HG02763 (cell line): ENCODE measurements around the gene COL5A1.
"Not testable (repeated sequence)": the region's sequence is repeated elsewhere in the genome, so short reads cannot be mapped to it uniquely, and the experiment has no call there.

Experiments used
- ATAC-seq: cut with Tn5 transposase; IDR thresholded peaks from one replicate; pipeline ENCODE4 v1.9.1; 2021; ENCODE audit warnings: mild to moderate bottlenecking, moderate library complexity; ENCODE audit not compliant: unreplicated experiment

The COL5A1 gene

DNA sequence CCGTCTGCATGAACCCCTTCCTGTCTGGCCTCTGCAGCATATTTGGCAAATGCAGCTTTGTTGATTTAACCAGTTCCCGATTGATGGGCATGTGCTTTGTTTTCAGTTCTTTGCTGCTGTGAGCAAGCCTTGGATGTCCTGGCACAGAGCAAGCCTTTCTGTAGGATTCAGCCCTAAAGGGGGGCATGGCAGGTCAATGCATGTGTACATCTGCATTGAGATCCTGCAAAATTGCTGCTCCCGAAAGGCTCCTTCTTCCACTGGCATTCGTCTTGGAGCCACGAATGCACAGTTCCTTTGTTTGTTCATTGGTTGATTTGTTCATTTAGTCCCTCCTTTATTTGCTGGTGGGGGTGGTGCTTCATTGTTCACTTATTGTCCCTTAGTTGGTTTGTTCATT lies 34.8 kb downstream of the COL5A1 start:
- ATAC-seq: no peak

DNA sequence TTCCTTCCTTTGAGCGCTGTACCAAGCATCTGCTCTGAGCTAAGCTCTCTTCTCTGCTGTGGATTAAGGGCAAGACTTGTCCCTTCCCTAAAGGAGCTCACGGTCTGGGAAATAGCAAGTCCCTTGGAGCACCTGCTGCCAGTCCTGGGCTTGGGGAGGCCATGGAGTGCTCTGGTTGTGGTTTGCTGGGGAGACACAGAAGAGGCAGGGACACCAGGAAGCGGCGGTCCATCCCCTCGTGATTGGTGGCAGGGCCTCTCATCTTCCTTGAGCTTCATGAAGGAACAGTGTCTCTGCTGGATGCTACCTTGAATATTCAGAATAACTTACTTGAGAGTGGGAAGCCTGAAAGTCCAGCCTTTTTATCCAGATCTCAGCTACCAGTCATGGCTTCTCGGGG lies 35.3 kb downstream of the COL5A1 start:
- no peak for ATAC-seq

DNA sequence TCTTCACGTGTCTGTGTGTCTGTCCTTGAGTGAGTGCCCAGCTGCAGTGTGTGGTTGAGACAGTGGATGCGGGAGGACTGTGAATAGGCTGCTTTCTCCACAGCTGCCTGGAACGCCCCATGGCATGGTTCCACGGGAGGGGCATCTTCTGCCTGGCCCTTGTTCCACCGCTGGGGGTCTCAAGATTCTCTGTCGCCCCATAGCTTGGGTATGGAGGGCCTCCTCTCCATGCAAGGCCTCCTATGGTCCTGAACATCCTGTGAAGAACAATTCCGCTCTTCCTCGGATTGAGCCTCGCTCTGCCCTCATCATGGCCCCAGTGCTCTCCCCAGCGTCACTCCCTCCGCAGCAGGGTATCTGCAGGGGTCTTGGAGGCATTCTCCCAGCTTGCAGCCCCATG lies 36.1 kb downstream of the COL5A1 start:
- ATAC-seq: no peak

DNA sequence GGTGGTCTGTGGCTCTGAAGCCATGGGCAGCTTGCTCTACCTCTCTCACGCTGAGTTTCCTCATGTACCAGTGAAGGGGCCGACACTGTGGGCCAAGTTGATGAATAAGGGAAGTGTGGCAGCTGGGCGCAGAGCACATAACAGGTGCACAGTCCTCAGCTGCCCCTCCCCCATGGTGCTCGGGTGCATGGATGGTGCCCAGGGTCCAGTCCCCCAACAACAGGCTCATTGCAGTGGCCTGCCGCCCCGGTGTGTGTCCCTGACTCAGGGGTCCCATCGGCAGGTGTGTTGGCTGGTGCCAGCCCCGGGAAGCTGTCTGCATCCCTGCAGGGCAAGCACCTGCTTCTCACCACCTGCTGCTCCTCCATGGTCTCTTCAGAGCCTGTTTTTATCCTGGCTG lies 36.6 kb downstream of the COL5A1 start:
- ATAC-seq: no peak

DNA sequence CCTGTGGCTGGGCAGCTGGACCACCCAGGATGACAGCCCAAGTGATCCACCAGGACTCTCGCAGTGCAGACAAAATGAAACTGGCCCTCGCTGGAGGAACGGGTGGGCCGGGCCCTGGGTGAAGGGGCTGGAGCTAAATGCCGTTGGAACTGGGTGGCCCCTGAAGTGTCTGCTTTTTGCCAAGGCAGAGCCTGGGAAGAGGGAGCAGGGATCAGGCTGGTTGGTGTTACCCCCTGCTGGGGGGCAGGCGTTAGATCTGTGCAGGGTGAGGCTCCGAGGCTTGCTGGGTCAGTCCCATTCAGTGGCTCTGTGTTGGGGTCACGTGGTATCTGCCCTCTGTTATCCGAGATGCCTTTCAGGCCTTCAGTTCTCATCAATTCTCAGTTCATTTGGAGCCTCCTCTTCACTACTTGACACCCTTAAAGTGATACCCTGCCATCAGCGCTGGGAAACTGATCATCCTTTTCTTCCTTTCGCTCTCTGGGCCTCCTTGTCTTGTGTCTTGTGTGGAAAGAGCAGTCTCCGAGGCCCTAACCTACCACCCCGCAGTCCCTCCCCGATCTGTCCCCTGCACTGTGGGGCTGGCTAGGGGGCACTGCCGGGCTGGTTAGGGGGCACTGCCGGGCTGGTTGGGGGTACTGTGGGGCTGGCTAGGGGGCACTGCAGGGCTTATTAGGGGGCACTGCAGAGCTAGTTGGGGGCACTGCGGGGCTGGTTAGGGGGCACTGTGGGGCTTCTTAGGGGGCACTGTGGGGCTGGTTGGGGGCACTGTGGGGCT lies 37.3 kb downstream of the COL5A1 start:
- no peak for ATAC-seq

DNA sequence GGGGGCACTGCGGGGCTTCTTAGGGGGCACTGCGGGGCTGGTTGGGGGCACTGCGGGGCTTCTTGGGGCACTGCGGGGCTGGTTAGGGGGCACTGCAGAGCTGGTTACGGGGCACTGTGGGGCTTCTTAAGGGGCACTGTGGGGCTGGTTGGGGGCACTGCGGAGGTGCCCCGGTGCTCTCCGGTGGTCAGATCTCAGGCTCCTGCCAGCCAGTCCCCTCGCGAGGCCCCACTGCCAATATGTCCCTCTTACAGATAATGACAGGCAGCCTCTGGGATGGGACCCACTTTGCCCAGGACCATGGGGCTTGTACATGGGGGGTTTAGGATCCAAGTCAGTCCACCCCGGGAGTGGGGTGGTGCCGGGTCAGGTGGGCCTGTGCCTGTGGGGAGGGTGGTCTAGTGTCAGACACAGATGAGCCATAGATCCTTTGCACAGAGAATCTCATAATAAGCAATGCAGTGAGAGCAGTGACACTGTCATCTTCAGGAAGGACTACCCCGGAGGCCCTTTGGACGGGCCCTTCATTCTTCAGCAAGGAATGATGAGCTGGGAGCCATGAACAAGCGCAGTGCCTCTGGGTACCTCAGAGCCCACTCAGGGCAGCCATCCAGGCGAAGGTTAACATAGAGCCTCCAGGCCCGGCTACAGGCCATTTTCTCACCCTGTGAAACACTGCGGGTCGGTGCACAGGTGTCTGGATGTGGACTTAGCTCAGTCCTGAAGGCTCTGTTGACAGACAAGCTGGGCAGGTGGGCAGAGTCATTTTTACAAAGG lies 38.2 kb downstream of the COL5A1 start:
- no peak for ATAC-seq

DNA sequence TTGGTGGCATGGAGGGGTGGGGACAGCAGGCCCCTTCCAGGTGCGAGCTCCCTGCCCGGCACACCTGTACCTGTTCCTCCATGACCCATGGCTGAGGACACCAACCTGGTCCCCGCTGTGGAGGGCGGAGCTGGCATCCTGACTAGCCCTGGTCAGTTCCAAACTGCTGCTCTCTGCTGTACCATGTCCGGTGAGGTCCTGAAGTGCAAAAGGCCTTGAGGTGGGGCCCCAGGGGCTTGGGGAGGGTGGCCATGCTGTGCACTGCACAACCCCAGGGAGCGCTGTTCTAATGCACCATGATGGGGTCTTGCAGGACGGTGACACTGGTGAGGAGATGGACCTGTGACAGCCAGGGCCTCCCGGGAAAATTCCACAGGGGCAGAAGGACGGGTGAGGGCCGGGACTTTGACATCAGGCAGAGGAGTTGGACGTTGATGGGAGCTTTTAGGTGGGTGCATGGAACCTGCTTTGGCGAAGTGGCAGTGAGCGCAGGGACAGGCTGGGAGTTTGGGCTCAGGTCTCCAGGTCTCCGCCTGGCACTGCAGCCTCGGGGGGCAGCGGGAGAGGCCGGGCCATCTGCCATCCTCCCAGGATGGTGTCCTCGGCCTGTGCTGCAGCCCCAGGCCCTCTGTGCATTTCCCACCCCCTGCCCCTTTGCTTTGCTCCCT lies 38.9 kb downstream of the COL5A1 start:
- no peak for ATAC-seq

DNA sequence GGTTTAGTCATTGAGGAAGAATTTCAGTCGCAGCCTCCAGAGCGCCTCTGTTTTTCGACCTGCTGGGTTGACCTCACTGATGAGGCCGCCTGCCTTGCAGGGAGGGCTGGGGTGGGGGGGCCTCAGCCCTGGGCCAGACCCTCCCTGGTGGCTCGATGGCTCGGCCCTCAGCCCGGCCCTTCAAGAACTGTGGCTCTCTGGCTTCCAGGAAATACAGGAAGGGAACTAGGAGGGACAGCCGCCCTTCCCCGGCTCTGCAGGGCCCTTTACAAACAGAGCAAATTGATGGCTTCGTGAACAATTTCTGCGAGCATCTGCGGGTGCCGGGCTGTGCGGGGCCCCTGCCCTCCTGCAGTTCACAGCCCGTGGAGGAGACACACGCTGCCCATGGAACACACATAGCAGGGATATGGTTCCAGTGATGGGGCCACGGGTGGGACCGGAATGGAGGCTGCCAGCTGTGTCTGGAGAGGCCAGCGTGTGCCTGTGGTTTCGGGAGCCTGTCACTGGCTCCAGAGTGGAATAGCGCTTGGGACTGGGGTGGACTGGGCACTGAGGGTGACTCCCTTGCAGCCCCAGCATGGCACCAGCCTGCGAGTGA lies 39.6 kb downstream of the COL5A1 start:
- no peak for ATAC-seq

DNA sequence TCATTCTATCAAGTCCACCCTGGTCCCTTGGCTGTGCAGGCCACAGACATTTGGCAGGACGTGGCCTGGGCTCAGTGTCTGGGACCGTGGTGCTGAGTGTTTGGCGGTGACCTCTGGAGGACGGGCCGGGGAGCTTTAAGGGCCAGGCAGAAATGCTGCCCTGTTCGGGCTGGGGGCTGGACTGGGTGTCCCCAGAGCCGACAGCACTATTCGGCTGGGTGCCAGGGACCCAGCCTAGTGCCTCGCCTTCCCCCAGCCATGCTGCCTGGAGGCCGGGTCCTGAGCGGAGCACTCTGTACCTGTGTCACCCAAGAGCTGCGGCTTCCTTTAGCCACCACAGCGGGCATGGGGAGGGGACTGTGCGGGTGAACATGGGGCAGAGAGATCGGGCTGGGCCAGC lies 40.4 kb downstream of the COL5A1 start:
- ATAC-seq: no peak

DNA sequence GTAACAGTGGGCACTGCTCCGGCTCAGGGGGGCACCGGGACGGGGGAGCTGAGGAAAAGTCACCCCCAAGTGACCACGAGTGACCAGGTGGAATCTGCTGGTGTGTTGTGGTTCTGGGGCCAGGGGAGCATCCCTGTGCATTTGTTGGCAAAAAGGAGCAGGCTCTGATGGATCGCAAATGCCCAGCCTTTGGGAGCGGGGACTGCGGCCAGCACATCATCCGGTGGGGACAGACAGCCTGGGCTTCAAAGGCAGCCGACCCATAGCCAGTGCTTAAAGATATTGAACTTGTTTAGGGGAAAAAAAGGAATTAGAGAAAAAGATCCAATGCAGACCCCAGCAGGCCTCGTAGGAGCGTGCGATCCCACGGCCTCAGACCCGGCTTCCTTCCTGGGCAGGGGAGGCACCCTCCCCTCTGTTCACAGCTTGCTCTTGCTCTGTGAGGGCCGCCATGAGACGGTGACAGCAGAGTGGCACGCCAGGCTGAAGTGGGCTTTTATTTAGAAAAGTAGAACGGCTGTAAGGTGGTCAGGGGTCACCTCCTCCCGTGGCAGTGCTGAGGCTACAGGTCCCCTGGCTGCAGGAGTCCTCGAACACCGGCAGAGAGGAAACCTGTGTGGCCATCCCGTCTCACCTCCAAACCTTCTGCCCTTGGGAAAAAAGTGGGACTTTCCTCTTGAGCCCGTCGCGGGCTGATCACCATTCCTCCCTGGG lies 41.2 kb downstream of the COL5A1 start:
- no peak for ATAC-seq

DNA sequence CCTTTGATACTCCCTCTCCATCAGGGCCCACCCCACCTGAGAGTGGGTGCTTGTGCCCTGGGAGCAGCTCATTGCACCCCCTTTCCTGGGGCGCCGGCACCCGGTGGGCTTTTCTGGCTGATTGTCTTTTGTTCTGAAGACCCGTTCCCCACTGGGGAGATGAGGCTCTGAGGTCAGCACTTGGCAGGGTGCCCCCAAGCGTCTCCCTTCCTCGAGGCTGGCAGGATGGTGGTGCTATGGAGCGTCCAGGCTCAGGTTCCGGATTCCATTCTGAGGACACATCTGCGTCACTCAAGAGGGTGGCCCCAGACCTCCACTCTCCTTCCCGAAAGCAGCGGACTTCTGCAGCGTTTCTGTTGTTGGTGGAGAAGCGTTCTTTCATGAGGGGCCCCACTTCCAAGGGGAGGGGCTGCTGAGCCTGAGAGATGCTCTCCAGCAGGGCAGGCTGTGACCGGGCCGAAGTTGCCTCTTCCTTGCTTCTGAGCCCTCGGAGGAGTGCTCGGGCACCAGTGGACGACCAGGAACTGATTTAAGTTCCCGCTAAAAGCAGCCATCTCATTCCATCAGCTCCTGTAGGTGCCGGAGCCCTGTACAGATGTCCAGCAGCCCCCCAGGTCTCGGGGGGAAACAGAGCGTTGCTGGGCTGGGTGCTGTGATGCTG lies 42.2 kb downstream of the COL5A1 start:
- no peak for ATAC-seq

DNA sequence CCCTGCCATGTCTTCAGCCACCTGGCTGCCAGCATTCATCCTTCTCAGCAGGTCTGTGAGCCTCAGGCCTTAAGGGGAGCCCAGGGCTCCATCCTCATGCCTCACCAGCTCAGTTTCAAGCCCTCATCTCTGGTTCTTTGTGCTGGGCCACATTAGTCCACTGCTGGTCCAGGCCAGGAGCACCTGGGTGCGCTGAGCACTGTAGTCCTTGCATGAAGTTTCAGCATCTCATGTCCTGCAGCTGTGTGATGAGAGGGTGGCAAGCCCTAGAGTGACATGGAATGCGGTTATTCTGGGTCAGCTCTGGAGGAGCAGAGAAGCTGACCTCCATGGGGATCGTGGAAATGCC lies 42.7 kb downstream of the COL5A1 start:
- ATAC-seq: no peak

DNA sequence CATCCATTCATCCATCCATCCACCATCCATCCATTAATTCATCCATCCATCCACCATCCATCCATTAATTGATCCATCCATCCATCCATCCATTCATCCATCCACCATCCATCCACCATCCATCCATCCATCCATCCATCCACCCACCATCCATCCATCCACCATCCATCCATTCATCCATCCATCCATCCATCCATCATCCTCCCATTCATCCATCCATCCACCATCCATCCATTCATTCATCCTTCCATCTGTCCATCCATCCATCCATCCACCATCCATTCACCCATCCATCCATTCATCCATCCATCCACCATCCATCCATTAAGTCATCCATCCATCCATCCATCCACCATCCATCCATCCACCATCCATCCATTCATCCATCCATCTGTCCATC lies 43.3 kb downstream of the COL5A1 start:
- not testable (repeated sequence) for ATAC-seq

DNA sequence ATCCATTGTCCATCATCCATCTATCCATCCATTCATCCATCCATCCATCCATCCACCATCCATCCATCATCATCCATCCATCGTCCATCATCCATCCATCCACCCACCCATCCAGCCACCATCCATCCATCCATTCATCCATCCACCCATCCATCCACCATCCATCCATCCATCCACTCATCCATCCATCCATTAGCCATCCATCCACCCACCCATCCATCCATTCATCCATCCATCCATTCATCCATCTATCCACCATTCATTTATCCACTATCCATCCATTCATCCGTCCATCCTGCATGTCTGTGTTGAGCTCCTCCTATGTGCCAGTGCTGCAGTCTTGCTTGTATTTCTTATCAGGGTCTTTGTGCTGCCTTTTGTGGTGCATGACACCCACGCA lies 44.2 kb downstream of the COL5A1 start:
- no peak for ATAC-seq

DNA sequence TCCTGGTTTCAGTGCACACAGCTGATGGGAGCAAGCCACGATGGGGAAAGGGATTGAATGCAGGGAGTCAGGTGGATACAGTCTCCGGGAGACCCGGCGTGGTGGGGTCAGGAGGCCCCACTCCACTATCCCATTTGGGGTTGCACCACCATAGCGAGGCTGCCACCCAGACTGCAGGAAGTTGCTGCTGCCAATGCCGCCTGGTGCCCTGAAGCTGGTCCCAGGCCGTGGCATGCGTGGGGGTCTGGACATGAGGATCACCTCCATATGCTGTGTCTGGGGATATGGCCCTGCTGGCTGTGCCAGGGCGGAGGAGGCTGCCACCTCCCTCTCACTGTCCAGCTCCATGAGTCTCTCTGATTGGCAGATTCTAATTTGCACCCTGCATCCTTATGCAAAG lies 45.3 kb downstream of the COL5A1 start:
- ATAC-seq: no peak

DNA sequence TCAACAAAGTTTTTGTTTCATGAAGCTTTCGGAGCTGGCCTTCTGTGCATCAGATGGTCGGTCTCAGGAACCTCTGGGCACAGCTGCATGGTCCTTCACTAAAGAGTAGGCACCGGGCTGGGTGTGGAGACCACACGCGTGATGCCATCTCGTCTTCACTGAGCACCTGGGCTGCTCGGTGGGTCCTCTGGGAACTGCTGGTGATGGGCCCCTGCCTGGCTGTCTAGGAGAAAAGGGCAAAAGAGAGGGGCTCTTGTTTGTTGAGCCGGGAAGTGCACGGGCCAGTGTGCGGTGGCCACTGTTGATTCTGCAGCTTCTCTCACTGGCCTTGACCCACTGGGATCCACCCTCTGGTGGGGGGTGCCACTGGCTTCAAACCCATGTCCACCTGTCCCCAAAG lies 46.0 kb downstream of the COL5A1 start:
- no peak for ATAC-seq

DNA sequence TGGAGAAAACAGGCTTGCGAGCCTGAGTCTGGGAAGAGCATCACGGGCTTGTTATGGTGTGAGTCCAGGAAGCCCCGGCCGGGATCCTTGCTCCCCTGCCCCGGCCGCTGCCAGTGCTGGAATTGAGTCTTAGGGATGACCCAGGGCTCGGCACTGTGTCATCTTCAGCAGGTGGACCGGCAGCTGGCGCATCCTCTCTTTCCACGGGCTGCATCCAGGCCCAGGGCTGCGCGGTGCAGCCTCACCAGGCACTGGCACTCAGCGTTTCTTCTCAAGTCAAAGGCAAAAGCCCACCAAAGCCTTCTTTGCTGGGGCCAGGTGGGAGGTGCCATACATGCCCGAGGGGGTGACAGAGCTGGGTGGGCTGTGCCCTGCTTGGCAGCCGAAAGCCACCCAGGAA lies 46.6 kb downstream of the COL5A1 start:
- ATAC-seq: no peak

DNA sequence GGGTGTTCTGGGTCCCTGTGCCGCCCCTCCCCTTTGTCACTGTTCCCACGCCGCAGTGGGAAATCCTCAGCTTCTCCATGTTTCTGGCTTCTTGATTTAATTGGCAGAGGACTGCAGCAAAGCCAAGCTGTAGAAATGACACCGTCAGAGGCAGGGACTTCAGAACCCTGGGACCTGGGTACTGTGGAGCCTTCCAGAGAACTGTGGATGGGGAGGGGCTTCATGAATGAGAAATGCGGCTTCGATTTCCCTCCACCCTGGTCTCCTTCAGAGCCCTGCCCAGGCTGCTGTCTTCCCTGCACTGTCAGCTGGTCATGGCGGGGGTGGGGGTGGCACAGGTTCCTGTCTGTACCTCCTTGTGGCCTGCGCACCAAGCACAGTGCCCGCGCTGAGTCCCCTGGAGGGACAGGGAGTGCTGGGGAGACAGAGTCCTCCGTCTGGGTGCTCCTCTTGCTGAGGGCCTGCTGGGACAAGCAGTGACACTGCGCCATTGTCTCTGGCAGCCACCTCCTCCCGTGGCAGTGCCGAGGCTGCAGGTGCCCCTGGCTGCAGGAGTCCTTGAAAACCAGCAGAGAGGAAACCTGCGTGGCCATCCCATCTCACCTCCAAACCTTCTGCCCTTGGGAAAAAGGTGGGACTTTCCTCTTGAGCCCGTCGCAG lies 47.2 kb downstream of the COL5A1 start:
- no peak for ATAC-seq

DNA sequence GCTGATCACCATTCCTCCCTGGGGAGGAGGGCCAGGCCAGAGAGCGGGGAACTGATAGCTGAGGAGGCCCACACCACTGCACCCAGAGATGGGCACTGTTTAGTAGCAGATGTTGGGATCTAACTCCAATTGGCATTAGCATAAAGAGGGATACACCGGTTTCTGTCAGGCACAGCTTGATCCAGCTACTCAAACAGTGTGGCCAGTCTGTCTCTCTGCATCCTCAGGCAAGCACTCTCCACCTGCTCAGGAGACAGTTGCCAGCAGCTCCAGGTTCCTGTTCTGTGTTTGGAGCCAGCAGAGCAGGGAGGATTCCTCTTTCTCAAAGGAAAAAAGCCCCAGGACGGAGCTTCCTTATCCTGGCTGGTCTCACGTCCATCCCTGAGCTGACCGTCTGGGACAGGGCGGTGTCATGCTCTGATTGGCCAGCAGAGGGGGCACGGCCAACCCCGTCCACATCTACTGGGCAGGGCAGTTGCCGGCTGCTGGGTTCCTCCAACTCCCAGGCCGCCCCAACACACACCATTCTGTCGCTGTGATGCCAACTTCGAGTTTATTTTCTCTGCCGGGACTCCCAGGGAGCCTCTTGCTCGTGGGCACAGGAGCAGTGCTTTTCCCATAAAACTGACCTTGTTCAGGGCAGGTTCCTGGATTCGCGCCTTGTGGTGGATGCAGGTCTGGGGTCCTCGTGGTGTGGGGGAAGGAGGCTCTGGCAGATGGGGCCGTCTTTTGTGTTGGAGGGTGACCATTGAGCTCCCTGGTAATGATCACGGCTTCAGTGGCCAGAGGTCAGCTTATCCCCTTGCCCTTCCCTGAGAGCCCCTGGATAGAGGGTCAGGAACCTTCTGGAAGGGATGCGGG lies 47.9 kb downstream of the COL5A1 start:
- ATAC-seq: no peak
